ENCODE results near the gene TRAPPC8.
A peak's percentile ranks its signal among the peaks of the same experiment; 100 is the strongest.
"Not testable (repeated sequence)": the region's sequence is repeated elsewhere in the genome, so short reads cannot be mapped to it uniquely, and the experiment has no call there.

TRAPPC8 gene

DNA sequence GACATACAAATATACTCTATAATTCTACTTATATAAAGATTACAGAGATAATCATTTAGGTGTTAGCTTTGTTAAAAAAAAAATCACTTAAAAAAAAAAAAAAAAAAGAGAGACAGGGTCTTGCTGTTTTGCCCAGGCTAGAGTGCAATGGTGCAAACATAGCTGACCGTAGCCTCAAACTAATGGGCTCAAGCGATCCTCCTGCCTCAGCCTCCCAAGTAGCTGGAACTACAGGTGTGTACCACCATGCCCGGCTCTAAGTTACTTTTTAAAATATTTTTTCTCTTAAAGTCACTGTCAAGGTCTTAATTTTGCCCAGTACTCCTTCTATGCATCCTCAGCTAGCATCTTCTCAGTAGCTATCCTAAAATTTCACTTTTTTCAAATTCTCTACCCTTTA lies 105.0 kb downstream of the TRAPPC8 start:
- DNase-seq: no peak

DNA sequence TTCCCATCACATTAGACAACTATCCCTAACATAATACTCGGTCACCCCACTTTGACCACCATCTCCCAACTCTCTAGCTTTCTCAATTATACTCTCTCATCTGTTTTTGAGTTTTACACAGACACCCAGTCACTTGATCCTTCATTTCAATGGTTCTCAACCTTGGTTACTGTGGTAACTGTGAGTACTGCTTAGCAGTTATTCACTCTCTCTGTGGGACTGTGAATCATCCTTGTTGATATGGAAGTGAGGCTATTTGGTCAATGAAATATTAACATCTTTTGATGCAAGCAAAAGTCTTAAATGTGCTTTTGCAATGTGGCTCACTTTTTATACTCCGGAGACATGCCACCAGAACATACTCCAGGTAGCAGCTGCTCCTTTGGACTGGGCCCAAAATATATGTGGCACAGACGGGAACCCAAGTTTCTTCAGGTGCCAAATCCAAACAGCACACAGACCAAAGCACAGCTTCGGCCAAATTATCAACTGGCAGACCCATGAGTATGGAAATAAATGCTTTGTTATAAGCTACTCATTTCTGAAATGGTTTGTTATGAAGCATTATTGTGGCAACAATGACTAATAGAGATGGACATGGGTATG lies 107.3 kb downstream of the TRAPPC8 start:
- no peak for DNase-seq

DNA sequence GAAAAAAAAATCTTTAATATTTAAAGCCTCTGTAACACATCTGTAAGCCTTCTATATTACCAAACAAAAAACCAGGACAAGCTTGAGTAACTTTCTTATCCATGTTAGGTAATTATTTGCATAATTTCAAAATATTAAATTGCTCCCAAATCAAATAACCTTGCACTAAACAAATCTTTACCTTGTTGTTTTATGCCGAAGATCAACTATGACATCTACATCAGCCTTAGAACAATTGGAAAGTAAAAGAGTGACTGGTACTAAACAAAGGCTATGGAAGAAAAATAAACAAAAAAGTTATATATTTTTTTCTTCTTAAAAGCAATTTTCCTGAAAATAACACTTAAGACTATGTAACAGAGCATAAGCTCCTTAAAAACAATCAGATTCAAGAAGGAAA lies 111.0 kb downstream of the TRAPPC8 start:
- no peak for DNase-seq

DNA sequence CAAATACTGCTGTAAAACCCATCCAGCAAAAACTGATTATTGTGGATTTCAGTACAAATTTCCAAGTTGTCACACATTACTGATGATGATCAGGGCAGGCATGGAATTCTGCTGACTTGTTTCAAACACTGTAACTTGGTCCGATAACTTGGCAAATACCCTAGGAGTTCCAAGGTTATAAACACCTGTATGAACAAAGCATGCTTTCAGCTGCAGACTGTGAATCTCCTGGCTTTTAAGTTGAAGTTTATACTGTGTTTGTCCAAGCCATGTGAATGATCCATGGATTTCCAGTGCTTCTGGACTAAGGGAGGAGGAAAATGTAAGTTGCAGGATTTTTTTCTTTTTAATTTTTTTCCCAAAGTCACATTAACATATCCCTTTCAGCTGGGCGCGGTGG lies 112.2 kb downstream of the TRAPPC8 start:
- no peak for DNase-seq

DNA sequence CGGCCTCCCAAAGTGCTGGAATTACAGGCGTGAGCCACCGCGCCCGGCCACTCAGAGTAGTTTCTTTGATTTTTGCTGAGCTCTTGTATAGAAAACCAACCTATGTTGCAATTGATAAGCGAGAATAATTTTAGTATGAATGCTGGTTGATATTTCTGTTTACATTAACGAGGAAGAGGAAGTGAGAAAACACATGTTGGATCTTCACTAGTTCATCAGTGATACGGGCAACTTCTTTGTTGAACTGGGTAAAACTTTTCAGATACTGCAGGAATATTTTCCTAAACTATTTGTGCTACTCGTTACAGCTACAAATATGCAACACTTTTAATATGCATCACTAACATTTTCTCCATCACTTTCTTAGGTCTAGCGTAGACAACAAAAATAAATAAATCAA lies 114.3 kb downstream of the TRAPPC8 start:
- no peak for DNase-seq

DNA sequence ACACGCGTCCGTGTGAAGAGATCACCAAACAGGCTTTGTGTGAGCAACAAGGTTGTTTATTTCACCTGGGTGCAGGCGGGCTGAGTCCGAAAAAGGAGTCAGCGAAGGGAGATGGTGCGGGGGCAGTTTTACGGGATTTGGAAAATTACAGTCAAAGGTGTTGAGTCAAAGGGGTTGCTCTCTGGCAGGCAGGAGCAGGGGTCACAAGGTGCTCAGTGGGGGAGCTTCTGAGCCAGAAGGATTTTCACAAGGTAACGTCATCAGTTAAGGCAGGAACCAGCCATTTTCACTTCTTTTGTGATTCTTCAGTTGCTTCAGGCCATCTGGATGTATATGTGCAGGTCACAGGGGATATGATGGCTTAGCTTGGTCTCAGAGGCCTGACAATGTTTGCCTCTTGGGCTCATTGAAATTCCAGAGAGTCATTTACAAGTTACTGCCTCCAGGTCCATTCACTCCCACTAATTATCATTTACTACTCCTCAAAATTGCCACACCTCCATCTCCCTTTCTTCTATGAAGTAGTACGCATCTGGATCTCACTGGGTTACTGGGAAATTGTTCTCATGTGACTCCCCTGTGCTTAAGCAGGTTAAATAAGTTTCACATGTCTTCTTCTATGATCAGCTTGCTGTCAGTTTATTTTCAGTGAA lies 116.1 kb downstream of the TRAPPC8 start:
- DNase-seq: not testable (repeated sequence)

DNA sequence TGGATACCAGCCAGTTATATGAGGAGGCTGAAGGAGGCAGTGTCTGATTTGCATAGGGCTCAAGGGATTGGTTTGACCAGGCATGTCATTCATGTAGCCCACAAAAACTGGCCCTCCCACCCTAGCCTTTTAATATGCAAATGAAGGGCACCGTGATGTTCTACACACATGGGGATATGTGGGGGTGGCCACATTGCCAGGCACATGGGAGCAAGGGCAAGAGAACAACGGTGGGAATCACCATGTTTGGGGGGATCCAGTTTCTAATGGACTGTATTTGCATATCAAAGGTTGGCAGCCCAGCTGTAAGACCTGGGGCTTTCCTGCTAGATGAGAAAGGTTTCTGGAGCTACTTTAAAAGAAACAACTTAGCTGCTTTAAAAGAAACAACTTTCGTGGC lies 117.2 kb downstream of the TRAPPC8 start:
- no peak for DNase-seq

DNA sequence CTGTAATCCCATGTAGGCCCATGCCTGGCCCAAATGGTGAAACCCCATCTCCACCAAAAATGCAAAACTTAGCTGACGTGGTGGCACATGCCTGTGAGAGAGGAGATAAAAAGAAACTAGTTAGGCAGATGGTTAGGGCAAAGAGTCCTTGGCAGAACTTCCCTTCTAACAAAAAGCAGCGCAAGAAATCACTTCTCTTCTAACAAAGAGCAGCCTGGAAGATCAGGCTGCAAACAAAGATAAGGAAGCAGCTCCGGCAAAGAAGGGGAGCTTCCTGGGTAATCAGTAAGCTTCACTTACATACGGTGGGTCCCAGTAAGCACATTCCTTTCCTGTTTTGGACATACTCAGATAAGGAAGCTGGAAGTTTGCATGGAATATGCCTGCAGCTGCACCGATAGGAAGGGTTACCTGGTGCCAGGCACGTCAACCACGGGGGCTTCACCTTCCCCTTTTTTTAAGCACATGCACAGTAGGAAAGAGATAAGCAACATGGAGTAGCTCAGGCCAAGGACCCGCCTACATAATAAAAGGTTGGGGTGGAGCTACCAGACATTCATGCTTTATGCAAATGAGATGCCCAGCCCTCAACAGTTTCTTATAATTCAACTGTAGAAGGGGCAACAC lies 121.3 kb downstream of the TRAPPC8 start:
- no peak for DNase-seq

DNA sequence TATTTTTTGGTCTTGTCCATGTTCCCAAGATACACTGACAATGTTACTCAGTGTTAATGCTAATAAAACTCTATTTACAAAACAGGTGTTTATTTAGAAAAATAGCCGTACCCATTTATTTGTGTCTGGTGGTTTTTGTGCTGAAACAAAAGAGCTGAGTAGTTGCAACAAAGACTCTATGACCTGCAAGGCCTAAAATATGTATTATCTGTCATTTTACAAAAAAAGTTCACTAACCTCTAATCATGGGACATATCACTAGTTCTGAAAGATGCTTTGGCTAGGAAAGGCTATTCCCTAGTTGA lies 123.1 kb downstream of the TRAPPC8 start:
- no peak for DNase-seq

DNA sequence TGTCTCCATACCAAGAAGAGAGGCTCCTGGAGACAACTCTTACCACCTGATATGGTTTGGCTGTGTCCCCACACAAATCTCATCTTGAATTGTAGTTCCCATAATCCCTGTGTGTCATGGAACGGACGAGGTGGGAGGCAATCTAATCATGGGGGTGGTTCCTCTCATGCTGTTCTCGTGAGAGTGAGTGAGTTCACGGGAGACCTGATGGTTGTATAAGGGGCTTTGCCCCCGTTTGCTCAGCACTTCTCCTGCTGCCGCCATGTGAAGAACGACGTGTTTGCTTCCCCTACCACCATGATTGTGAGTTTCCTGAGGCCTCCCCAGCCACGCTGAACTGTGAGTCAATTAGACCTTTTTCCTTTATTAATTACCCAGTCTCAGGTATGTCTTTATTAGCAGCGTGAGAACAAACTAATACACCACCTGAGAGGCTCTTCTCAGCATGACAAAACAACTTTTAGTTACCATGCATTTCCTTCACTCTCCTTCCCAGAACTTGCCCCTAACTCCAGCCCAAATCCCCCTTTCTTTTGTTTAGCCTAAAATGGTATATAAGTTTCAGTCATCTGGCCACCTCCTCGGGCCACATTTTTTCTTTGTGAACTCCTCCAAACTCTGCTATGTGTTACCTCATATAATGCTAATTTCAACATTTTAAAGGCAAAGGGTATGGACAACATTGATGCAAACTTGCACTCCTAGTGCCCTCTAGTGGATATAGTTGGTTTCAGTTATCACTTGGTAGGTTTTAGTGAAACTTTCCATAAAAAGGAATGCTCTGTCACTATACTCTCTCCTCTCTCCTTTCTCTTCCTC lies 123.6 kb downstream of the TRAPPC8 start:
- peak; percentile 49 for DNase-seq

DNA sequence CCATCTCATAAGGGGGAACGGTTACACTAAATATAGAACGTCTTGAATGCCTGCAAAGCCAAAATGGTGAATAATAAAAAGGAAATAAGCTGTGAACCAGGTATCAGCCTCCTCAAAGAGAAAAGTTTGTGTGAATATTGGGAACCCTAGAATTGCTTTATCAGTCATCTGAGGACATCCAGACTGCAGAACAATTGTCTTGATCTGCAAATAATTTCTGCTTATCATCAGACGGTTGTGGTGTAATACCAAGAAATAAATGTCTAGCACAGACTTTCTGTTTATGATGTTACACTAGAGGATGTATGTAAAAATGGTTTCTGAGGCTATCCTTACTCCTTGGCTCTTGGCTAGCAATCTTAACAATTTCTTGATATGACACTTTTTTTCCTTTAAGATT lies 128.8 kb downstream of the TRAPPC8 start:
- no peak for DNase-seq

DNA sequence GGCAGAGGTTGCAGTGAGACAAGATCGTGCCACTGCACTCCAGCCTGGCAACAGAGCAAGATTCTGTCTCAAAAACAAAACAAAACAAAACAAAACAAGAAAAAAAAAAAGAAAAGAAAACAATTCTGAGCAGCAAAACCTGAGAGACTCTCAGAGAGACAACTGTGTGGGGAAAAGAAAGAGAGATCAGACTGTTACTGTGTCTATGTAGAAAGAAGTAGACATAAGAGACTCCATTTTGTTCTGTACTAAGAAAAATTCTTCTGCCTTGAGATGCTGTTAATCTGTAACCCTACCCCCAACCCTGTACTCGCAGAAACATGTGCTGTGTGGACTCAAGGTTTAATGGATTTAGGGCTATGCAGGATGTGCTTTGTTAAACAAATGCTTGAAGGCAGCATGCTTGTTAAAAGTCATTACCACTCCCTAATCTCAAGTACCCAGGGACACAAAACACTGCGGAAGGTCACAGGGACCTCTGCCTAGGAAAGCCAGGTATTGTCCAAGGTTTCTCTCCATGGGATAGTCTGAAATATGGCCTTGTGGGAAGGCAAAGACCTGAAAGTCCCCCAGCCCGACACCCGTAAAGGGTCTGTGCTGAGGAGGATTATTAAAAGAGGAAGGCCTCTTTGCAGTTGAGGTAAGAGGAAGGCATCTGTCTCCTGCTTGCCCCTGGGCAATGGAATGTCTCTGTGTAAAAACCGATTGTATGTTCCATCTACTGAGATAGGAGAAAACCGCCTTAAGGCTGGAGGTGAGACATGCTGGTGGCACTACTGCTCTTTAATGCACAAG lies 132.4 kb downstream of the TRAPPC8 start:
- not testable (repeated sequence) for DNase-seq

DNA sequence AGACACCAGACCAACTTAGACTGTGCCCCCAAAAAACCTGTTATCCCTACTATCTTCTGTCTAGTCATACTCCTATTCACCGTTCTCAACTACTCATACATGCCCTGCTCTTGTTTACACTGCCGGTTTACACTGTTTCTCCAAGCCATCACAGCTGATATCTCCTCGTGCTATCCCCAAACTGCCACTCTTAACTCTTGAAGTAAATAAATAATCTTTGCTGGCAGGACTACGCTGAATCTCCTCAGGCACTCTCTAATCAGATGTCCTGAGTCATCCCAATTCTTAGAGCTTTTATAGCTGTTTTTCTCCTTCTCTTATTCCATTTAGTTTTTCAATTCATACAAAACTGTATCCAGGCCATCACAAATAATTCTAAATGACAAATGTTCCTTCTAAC lies 133.9 kb downstream of the TRAPPC8 start:
- DNase-seq: not testable (repeated sequence)

DNA sequence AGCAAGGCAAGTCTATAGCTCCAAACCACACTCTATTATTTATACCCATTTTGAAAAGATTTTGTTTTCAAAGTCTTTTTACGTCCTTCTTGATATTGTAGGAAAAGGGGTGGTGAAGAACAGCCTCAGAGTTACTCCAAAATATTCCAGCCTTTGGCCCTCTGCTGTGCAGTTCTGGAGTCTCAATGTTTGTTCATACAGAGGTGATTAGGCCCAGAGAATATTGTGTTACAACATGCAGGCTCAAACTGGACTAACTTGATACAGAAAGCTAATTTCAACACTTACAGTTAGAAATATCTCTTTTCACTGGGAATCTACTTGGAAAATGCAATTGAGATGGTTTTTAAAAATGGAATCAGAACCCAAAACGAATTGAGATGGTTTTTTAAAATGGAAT lies 141.8 kb downstream of the TRAPPC8 start:
- no peak for DNase-seq

DNA sequence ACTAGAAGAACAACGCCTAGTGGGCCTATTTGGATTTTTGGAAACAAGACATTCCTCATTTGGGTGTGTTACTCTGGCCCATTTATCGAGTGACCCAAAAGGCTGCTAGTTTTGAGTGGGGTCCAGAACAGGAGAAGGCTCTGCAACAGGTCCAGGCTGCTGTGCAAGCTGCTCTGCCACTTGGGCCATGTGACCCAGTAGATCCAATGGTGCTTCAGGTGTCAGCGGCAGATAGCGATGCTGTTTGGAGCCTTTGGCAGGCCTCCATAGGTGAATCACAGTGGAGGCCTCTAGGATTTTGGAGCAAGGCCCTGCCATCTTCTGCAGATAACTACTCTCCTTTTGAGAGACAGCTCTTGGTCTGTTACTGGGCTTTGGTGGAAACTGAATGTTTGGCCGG lies 143.7 kb downstream of the TRAPPC8 start:
- not testable (repeated sequence) for DNase-seq

DNA sequence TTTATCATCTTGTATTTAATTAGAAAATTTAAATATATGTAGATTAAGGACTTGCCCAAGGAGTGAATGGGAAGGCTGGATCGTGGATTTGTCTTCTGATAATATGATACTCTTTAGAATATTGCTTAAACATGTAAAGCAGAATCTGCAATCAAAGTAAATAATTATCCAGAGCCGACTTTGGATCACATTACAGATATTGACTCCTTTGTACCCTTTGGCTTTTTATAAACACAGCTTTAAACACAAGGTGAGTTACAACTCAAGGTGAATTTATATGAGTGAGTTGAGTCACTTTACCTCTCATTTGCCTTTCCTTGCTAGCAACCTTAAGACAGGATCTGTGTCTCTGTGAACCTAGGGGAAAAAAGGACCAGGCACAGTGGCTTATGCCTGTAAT lies 144.5 kb downstream of the TRAPPC8 start:
- no peak for DNase-seq

DNA sequence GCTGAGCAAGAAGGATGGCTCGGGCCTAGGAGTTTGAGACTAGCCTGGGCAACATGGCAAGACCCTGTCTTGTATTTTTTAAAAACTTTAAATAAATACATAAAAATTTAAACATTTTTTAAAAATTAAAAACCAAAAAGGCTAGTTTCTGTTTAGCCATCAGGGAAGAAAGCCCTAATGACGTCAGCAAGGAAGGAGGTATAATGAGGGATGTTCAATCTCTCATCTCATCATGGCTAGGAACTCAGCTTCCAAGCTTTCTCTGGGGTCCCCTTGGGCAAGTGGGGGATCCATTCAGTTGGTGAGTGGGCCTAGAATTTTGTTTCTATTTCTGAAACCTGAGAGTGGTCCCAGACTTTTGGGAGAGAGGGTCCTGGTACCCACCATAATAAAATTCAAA lies 147.2 kb downstream of the TRAPPC8 start:
- DNase-seq: no peak

DNA sequence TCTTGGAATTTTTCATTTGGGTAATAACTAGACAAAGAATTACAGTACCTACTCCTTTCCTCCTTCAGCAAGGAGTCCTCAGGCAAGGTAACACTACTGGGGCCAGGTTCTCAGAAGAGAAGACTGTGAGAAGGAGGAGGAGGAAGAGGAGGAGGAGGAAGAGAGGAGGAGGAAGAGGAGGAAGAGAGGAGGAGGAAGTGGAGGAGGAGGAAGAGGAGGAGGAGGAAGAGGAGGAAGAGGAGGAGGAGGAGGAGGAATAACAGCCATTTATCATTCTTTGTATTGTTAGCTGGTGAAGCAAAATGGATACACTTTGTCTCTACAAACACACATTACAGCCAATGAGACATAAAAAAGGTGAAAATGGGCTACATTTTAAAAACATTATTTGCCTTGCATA lies 149.4 kb downstream of the TRAPPC8 start:
- DNase-seq: no peak

DNA sequence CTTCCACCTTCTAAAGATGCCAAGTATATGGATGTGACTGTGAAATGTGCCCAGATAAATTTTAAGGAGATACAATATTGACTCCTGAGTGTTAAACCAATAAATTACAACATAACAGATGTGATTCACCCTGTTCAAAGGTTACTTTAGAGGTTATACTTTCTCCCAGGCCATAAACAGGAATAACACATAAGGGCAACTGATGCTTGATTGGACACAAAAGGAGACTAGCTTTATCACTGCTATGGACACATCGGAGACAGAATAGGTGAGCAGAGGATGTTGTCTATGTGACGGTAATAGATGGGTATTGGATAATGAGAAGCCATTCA lies 150.4 kb downstream of the TRAPPC8 start:
- no peak for DNase-seq

DNA sequence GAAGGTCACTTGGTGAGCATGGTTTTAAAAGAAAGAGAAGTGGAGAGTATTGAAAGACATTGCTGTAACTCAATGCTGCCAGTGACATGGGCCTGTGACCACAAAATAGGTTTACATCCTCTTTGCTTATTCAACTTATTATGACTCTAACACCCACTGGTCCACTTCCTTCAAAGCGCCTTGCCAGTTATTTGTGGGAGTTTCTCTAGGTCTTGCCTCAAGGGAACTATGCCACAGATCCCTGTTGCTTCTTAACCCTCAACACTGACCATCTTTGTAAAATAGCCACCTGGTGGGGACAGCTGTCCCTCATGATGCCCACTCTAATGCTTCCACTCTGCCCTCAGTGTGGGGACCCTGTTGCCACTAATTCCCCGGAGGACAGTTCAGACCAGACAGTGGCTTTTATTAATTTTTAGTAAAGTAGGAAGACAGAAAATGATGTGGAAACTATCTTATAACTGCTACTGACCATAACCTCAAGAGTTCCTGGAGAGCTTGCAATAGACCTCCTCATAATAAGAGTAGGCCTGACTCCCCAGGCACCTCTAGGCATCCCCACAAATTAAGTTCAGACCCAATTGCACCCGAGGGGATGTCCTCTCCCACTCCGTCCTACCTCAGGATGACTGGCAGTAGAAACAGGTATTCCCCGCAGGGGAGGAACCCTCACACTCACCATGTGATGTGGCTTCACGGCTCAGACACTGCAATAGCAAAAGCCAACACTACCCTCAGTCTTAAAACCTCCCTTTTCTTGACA lies 150.9 kb downstream of the TRAPPC8 start:
- no peak for DNase-seq

DNA sequence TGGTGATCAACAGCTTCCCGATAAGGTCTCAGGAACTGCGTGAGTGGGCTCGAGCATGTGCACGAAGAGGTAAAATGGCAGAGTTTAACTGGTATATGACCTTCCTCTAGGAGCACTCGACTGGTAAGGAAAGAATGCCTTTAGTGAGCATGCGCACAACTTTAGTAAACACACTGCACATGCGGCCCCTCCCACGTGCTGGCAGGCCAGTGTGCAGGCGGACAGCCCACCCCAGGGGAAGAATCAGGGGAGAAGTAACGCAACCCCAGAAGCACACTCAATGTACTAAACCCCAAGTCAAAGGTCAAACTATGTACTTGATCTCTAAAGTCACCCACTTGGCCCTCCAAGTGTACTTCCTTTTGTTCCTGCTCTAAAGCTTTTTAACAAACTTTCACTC lies 153.5 kb downstream of the TRAPPC8 start:
- DNase-seq: no peak

DNA sequence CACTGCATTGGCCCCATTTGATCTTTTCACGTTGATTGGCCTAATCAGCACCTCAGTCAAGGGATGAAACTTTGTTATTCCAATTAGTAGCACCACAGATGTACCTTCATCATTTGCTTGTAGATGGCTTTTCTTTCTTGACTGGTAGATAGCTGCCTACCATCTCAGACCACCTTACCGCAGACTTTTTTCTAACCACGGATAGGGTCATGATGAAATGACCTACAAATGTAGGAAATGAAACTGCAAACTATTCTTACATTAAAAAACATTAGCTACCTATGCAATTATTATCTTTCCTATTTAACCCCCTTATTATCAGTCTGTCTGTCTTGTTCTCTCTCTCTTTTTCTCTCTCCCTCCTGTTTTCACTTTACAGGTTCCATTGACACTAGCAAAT lies 159.9 kb downstream of the TRAPPC8 start:
- DNase-seq: no peak

All from activated CD4-positive, alpha-beta T cell treated with anti-CD3 and anti-CD28 coated beads, Interleukin-10, Interleukin-2, amounts not matched to agents 100 ng/mL and 50 ng/mL, durations not matched to agents 16 hours and 8 hours (primary cell).